ENCODE measurements around the gene SLC41A1. TPM values are rescaled to one million over a fixed set of nuclear protein-coding genes. Genes with fewer than 3 reads are reported as not detected.

Gene SLC41A1
- total and polyA plus RNA-seq, 8 donors: 8.2 to 46.2 (median 16.2) TPM

GRCh38 chr1:205772607-205773032 is 40.4 kb downstream of the SLC41A1 start:
- peaks cover 0 to 16% (median 13%) of the 10 kb centered on the region in 4 donors for H3K36me3 ChIP-seq
- H3K27me3 ChIP-seq: no peaks in the 10 kb centered on the region
- intact Hi-C loops (cut with DNase I; ENCODE audit: low total_unique reads): no loop called here
- no peak overlapping the region for H3K4me3 ChIP-seq
- DNase-seq: no peak
- WGBS, 5 donors: 77 to 92% (median 88%) methylated on average over 2 of the region's 2 CpGs
- TF ChIP-seq CTCF (IDR thresholded peaks at IDR 0.05) (no peak), EP300 (IDR thresholded peaks at IDR 0.05) (no peak), POLR2AphosphoS5 (IDR thresholded peaks at IDR 0.05) (no peak), POLR2A (IDR thresholded peaks at IDR 0.05) (no peak)
- peaks cover 10 to 33% (median 16%) of the 10 kb centered on the region in 4 donors for H3K4me1 ChIP-seq
- H3K27ac ChIP-seq: no peak overlapping the region
- H3K9me3 ChIP-seq: no peaks in the 10 kb centered on the region

GRCh38 chr1:205770618-205771017 is 42.4 kb downstream of the SLC41A1 start:
- H3K27ac ChIP-seq: no peak overlapping the region
- no peaks in the 10 kb centered on the region for H3K27me3 ChIP-seq
- intact Hi-C loops (cut with DNase I; ENCODE audit: low total_unique reads): no loop called here
- peaks cover 0 to 16% (median 13%) of the 10 kb centered on the region in 4 donors for H3K36me3 ChIP-seq
- DNase-seq: no peak
- TF ChIP-seq CTCF (IDR thresholded peaks at IDR 0.05): no peak
- no peak for TF ChIP-seq POLR2A (IDR thresholded peaks at IDR 0.05)
- TF ChIP-seq POLR2AphosphoS5 (IDR thresholded peaks at IDR 0.05): no peak
- TF ChIP-seq EP300 (IDR thresholded peaks at IDR 0.05): no peak
- 81 to 91% (median 86%) methylated on average over 4 of the region's 4 CpGs for WGBS, 5 donors
- no peaks in the 10 kb centered on the region for H3K9me3 ChIP-seq
- peaks cover 10 to 28% (median 13%) of the 10 kb centered on the region in 4 donors for H3K4me1 ChIP-seq
- no peak overlapping the region for H3K4me3 ChIP-seq

GRCh38 chr1:205769641-205770365 is 43.2 kb downstream of the SLC41A1 start:
- Histone ChIP-seq H3K27ac (no peak overlapping the region), H3K36me3 (peaks cover 0 to 16% (median 13%) of the 10 kb centered on the region in 4 donors), H3K4me3 (no peak overlapping the region), H3K9me3 (no peaks in the 10 kb centered on the region), H3K27me3 (no peaks in the 10 kb centered on the region), H3K4me1 (peaks cover 10 to 25% (median 11%) of the 10 kb centered on the region in 4 donors)
- WGBS, 5 donors: 70 to 83% (median 77%) methylated on average over 8 of the region's 8 CpGs
- intact Hi-C loops (cut with DNase I; ENCODE audit: low total_unique reads): no loop called here
- DNase-seq: no peak
- TF ChIP-seq EP300 (IDR thresholded peaks at IDR 0.05): no peak
- no peak for TF ChIP-seq CTCF (IDR thresholded peaks at IDR 0.05)
- no peak for TF ChIP-seq POLR2AphosphoS5 (IDR thresholded peaks at IDR 0.05)
- TF ChIP-seq POLR2A (IDR thresholded peaks at IDR 0.05): no peak

GRCh38 chr1:205767248-205767647 is 45.8 kb downstream of the SLC41A1 start:
- H3K4me1 ChIP-seq: peaks cover 0 to 9% (median 0%) of the 10 kb centered on the region in 4 donors
- no peak for DNase-seq
- no peak for TF ChIP-seq POLR2A (IDR thresholded peaks at IDR 0.05)
- TF ChIP-seq EP300 (IDR thresholded peaks at IDR 0.05): no peak
- TF ChIP-seq CTCF (IDR thresholded peaks at IDR 0.05): no peak
- no peak for TF ChIP-seq POLR2AphosphoS5 (IDR thresholded peaks at IDR 0.05)
- no peak overlapping the region for H3K27ac ChIP-seq
- 67 to 80% (median 74%) methylated on average over 3 of the region's 3 CpGs for WGBS, 5 donors
- intact Hi-C loops (cut with DNase I; ENCODE audit: low total_unique reads): no loop called here
- no peaks in the 10 kb centered on the region for H3K9me3 ChIP-seq
- H3K36me3 ChIP-seq: peaks cover 0 to 16% (median 13%) of the 10 kb centered on the region in 4 donors
- H3K27me3 ChIP-seq: no peaks in the 10 kb centered on the region
- H3K4me3 ChIP-seq: no peak overlapping the region
